SIG-M5 treated with dmso at 0.1 percent for 504 hours (cell line): Measurements from ENCODE around the gene CCDC28A.
"Not testable (repeated sequence)": the region's sequence is repeated elsewhere in the genome, so short reads cannot be mapped to it uniquely, and the experiment has no call there.

ENCODE experiments used
- DNase-seq: peaks from one replicate; lab custom pipeline; 2025; ENCODE audit not compliant: unreplicated experiment; lab: John Stamatoyannopoulos, UW

CCDC28A gene

DNA sequence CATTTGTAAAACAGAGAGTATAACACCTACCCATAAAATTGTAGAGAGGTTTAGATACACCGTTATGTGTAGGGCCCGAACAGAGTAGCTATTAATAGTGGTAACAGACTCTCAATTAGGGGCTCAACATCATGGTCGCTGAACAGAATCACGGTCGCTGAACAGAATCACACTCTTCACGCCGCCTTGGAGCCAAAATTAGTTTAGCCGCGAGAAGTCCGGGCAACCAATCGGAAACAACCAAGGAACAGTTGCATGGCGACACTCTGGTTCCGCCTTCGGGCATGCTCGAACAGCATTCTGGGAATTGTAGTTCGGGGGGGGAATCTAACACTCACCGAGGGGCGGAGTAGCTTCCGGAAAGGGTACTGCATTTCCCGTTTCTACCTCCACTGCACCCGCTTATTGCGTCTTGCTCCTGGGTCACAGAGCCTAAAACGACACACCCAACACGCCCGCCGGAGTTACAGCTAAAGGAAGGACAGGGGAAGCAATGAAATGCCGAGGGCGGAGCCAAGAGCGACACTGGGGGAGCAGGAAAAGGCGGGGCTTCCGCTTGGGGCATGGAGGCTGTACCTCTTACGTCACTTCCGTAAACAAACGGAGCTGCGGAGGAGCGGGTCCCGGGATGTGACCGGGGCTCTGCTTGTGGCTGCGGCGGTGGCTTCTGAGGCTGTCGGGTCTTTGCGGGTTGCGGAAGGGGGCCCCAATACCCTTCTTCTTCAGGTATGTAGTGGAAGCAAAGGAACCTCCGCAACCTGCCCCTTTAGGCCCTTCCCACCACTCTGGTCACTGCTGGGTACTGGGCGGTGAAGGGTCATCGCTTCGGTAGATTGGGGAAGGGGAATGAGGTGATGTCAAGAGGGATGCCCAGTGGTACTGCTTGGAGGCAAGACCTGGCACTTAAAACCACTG lies at the start of gene CCDC28A:
TSS of gene CCDC28A (plus strand) at position 593 of the 915 bp plus-strand sequence. CDS start 2,352 bp downstream, outside the sequence.
- peak; percentile 92 for DNase-seq

DNA sequence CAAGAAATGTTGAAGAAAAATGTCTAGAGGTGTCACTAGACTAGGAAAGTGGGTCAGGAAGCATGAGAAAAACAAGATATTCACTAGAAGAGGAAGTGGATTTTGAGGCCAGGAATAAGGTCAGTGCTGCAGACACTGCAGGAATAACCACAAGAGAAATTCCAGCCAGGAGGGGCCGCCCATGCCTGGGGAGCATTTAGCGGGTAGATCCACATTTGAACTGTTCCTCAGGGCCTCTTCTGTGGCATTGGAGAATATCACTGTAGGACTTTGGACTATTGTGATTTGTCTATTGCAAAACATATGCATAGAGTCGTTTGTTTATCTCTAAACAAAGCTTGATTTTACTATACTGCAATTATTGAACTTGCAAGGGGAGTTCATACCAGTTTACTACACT lies 49.6 kb upstream of the CCDC28A start:
- DNase-seq, result no peak

DNA sequence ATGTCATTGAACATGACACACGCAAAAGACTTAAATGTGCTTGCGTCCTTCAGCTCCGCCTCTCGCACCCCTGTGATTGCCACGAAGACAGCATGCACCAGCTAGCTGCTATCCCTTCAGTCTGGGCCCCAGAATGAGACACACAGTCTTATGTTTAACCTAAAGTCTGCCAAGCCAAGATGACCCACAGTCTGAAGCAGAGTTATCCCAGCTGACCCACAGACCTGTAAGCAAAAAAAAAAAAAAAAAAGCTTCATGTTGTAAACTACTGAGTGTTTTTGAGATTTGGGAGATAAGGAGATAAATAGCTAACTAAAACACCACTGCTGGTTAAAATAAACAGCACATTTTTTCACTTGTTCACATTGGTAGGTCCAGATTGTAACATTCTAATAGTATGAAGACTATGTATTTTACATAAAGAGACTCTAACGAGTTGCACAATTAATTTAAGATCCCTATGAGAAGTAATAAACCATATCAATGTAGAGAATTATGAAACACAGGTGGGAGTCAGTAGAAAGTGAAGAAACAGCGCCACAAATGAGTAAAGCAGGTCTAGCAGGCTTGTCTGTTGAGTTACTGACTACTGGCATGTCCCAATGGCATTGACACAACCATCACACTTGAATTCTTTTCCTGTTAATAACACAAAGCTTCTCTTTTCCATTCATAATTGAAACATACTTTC lies 47.4 kb upstream of the CCDC28A start:
- no peak for DNase-seq

DNA sequence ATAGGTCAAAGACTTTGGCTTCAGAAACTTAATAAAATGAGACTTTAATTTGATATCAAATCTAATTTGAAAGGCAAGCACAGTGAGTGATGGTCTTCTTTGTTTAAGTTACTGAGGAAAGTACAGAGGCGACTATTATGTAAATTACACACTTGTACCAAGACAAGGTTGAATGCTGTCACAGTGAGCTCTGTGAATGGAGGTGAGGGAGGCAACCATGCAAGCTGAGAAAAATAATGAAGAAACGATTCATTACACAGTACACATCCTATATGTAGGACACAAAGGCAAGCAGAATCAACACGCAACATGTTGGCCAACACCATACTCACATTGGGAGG lies 46.8 kb upstream of the CCDC28A start:
- no peak for DNase-seq

DNA sequence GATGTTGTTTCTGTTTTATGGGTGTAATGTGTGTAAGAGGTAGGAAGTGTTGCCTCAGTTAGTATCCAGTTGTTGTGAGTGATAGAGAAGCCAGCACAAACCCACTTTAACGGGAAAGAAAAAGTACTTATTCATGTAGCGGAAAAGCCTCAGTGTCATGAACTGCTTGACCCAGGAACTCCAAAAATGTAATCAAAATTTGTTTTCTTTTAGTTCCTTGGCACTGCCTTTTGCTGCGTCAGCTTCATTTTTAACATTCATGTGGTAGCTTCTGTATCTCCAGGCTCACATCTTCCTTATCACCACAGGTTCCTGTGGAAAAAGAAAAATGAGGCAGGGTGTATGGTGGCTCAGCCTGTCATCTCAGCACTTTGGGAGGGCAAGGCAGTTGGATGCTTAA lies 46.4 kb upstream of the CCDC28A start:
- no peak for DNase-seq

DNA sequence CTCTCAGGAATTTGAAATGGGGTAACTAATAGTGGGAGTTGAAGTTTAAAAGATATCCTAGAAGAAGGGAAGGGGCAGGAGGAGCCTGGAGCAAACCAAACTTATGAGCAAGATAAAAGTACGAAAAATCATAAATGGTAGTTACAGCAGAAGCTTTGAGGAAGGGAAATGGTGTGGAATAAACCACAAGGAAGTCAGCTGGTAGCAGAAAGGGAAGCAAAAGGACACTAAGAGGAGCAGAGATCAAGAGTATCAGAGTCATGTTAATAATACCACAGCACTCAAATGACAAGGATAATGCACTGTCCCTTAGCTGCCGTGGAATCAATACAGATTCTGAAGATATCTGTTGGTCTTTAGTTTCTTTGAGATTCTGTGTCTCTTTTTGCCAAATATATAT lies 44.9 kb upstream of the CCDC28A start:
- DNase-seq, result peak; percentile 61

DNA sequence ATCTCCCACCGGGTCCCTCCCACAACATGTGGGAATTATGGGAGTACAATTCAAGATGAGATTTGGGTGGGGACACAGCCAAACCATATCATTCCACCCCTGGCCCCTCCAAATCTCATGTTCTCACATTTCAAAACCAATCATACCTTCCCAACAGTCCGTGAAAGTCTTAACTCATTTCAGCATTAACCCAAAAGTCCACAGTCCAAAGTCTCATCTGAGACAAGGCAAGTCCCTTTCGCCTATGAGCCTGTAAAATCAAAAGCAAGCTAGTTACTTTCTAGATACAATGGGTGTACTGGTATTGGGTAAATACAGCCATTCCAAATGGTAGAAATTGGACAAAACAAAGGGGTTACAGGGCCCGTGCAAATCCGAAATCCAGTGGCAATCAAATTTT lies 43.5 kb upstream of the CCDC28A start:
- not testable (repeated sequence) for DNase-seq

DNA sequence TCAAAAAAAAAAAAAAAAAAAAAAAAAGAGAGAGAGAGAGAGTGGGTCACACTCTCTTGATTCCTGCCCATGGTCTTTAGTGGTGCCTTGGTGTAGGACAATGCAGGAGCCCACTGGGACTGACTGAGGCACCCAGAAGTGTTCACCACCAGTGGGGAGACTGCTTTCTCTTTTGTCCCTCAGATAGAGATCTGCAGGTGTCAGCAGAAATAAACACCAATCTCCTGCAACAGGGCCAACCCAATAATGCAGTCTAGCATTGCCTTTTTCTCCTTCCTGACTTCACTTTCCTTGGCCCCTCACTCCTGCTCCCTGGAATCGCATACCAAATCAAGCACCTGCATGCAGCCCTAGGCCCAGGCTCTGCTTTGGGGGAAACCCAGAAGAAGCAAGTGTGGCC lies 39.0 kb upstream of the CCDC28A start:
- DNase-seq, result no peak

DNA sequence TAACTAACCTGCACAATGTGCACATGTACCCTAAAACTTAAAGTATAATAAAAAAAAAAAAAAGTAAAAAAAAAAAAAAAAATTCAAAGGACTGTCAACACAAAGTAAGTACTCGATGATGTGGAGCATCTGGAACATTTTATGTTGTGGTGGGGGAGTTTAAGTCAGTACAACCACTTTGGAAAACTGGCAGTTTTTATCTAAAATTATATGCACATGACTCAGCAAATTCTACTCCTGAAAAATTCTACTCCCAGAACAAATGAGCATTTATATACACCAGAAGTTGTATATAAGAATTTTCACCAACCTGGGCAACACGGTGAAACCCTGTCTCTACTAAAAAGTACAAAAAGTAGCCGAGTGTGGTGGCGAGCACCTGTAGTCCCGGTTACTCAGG lies 36.9 kb upstream of the CCDC28A start:
- no peak for DNase-seq

DNA sequence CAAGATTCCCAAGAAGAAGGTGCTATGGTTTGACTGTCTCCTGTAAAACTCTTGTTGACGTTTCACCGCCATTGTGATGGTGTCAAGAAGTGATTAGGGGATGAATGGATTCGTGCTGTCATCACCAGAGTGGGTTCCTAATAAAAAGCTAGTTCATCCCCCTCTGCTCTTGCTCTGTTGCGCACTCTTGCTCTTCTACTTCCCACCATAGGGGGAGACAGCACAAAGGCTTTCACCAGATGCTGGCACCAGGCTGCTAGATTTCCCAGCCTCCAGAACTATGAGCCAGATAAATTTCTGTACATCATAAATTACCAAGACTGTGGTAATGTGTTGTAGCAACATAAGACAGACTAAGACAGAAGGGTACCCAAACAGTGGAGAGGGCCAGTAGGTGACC lies 21.6 kb upstream of the CCDC28A start:
- DNase-seq, result no peak

DNA sequence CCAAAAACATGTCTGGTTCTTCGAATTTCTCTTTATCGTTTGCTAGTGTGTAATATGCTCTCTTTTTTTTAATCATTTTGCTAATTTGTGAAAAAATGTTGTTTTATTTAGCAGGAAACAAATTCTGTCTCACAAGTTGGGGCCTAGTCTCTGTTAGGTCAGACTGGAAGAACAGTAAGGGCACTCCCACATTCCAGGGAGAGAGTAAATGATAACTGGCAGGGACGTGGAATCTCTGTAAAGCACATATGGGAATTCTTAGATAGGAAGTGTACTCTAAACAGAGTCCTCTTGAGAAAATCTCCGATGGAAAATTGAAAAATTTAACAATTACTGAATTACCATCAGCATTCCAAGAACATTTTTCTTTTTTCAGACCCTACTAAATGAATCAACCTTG lies 16.4 kb upstream of the CCDC28A start:
- no peak for DNase-seq

DNA sequence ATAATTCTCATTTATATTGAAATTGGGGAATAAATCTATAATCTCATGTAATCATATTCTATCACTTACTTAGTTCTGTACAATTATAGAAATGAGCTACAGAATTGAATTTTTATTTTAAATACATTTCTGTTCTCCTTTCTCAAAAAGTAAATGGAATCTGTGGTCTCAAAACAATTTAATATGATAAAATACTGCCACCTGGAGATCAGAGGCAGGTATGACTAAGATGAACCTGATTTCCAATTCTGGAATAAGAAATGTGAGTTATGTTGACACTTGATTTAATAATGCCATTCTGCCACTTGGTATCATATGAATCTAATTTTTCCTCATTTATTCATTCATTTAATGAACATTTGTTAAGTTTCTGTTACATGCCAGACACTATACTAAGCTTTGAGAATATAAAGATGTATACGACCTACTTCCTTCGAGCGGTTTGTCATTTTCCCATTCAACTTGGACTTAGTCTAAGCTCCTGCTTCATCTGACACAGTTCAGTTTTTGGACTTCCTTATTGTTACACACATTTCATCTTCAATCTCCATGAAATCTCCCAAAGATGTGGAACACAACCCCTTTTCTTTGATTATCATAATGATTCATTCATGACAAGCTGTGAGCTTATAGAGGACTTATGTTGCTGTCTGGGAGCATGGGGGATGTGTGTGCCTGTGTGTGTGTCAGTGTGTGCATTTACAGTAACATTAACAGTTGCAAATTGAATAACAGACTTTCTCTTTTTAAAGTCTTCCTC lies 7.5 kb upstream of the CCDC28A start:
- peak; percentile 34 for DNase-seq

DNA sequence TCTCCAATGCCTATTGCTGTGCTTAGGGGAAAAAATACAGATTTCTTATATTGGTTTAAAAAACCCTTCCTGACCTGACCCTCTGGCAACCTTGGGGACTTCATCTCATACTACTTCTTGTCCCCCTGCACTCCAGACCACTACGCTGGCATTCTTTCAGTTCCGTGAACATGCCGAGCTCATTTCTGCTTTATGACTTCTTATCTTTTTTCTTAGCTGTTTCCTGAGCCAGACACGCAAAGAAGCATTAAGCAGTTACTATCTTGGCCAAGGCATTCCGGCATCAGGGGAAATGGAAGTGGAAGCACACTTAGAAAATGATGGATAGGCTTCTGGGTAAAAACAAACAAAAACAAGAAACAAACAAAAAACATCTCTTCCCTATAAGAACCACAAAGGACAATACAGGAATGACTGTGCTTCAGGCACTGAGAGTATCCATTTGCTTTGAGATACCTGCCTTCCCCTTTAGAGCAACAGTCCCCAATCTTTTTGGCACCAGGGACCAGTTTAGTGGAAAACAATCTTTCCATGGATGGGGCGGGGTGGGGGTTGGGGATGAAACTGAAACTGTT lies 4.4 kb upstream of the CCDC28A start:
- DNase-seq, result no peak

DNA sequence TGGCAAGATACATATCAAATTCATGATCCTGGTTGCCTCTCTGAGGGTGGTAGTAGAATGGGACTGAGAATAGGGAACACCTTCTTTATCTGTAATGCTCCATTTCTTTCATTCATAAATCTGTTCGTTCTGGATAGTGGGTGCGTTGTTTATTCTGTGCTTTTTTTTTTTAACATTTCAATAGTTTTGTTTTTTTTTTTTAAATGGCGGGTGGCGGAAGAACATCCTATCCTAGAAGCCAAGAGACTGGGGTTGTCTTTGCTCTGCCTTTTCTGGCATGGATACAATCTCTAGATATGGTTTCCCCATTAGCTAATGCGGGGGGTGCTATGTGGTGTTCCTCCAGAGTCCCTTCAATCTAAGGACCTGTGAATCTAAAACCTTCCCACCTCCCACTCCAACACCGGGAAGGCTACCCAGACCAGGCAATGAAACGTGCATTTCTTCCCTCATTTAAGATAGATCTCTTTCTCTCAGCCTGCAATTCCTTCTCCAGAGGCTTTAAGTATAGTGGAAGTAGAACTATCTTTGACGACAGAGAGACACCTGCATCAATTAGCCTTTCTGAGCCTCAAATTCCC lies 883 bp upstream of the CCDC28A start:
- no peak for DNase-seq

DNA sequence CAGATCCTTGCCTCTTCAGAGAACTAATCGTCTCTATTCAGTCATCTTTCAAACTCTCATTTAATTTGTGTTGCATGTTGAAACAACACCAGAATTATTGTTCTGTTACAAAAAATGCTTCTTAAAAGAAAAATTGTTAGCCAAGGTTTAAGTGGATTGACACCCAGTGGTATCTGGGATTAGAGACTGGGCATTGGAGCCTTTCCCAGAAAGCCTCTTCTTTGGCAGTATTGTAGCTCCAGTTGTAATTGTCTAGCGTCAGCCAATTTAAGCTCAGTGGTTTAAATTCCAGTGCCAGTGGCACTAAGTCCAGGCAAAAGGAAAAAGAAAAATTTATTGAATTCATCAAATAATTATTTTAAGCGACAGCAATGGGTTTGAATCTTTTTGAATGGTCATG lies 801 bp downstream of the CCDC28A start:
- no peak for DNase-seq

DNA sequence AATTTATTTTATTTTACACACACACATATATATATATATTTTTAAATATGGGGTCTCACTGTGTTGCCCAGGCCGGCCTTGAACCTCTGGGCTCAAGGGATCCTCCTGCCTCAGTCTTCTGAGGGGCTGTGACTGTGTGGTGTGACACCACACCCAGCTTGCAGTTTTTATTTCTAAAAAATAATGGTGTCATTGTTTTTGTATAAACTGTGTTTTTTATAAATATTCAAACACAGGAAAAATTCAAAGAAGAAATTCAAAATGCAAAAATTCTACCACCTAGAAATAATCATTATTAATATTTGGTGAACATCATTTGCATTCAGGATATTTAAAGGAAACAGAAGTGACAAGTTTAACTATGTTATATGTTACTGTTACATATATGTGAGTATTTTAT lies 3.1 kb downstream of the CCDC28A start:
- no peak for DNase-seq

DNA sequence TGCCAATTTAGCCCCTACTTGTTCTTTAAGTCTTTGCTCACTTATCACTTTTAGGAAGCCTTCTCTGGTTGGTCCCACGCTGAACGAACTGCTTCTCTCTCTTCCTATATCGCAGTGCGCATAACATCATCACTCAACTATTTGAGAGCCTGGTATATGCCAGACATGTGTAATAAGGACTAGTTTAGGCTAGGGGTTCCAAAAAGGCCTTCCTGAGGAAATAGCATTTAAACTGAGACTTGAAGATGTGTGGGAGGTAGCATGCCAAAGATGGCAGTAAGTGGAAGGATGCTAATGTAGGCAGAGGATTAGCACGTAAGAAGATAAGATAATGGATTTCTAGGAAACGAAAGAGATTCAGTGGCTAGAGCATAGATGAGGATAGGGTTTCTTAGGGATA lies 4.8 kb downstream of the CCDC28A start:
- DNase-seq, result no peak

DNA sequence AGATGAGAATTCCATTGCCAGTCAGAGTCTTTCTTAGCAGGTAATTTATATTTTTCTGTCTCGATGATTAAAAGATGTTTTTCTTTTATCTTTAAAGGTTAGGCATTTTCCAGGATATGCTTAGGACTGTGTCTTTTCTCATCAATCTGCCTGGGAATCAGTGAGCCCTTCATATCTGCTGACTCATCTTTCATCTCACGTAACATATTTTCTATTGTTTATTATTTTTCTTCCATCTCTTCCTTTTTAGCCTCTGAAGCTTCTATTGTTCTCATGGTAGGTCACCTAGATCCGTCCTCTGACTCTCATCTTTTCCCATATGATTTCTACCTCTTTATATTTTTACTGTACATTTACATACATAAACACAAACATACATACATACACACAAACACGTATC lies 8.7 kb downstream of the CCDC28A start:
- DNase-seq, result no peak

DNA sequence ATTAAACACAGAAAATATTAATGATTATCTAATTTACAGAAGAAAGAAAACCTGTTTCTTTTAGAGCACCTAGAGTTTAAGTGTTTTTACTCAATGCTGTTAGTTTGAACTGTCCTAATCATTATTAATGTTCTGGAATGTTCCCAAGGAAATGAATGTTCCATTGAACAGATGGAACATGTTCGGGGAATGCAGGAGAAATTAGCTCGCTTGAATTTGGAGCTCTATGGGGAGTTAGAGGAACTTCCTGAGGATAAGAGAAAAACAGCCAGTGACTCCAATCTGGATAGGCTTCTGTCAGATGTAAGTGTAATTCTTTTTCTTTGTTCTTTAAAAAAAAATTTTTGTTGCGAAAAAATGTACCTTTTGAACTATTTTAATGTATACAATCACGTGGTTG lies 11.5 kb downstream of the CCDC28A start:
- no peak for DNase-seq

DNA sequence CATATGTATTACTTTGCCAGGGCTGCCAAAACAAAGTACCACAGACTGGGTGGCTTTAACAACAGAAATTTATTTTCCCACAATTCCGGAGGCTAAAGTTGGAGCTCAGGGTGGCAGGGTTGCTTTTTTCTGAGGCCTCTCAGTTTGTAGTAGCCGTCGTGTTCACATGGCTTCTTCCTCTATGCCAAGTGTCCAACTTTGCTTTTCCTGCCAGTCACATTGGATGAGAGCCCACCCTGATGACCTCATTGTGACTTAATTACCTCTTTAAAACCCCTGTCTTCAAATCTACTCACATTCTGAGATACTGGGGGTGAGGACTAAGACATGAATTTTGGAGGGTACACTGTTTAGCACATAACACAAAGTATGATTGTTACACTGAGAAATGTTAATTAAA lies 12.4 kb downstream of the CCDC28A start:
- no peak for DNase-seq

DNA sequence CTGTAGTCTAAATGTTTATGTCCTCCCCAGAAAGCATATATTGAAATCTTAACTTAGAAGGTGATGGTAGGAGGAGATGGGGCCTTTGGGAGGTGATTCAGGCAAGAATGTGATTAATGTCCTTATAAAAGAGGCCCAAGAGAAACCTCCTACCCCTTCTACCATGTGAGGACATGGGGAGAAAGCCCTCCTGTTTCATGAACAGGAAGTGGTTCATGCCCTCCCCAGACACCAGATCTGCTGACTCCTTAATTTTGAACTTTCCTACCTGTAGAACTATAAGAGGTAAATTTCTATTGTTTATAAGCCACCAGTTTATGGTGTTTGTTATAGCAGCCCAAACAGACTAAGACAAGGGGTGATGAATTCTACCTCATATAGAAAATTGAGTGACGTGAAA lies 13.6 kb downstream of the CCDC28A start:
- no peak for DNase-seq
